Muscle layer of colon (tissue), 2 donors: ENCODE data around the gene BAHD1.

ENCODE experiments used
- H3K27ac ChIP-seq: one replicate; pipeline ENCODE4 v1.7.0; 2013; ENCODE audit warnings: low read depth, mild to moderate bottlenecking, low read length, moderate library complexity
- H3K27me3 ChIP-seq, 2 donors: one replicate each; pipeline ENCODE4 v1.7.0; 2013; ENCODE audit warnings: low read length in 2 of 2, mild to moderate bottlenecking in 2 of 2; ENCODE audit not compliant: insufficient read depth in 2 of 2, control insufficient read depth in 1 of 2
- H3K36me3 ChIP-seq: one replicate; pipeline ENCODE4 v1.7.0; 2013; ENCODE audit warnings: mild to moderate bottlenecking, low read length; ENCODE audit not compliant: insufficient read depth
- H3K4me1 ChIP-seq: one replicate; pipeline ENCODE4 v1.7.0; 2013; ENCODE audit warnings: mild to moderate bottlenecking, low read length; ENCODE audit not compliant: insufficient read depth
- H3K4me3 ChIP-seq, 2 donors: one replicate each; pipeline ENCODE4 v1.7.0; 2013; ENCODE audit warnings: low read length in 2 of 2, low read depth in 1 of 2, mild to moderate bottlenecking in 1 of 2, moderate library complexity in 1 of 2
- H3K9ac ChIP-seq: one replicate; pipeline ENCODE4 v1.7.0; 2013; ENCODE audit warnings: low read length
- H3K9me3 ChIP-seq: one replicate; pipeline ENCODE4 v1.7.0; 2013; ENCODE audit warnings: mild to moderate bottlenecking, low read length
- donor health status: abdominal sarcoma.
- donor health status: Adenocarcinoma of cecum.

The BAHD1 gene

DNA sequence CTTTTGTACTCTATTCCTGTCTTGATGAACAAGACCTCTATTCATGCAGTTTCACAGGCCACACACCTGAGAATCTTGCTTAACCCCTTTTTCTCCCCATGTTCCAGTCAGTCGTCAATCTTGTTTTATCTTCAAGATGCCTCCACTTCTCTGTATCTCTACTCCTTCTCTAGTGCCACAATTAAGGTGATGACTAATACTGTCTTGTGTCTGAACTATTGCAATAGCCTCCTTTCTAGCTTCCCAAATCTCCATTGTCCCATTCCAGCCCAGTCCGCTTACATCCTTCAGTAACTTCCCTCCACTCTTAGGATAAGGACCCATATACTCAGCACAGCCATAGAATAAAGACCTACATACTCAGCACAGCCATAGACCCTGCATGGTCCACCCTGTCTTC is 54.8 kb downstream of the BAHD1 start:
- Histone ChIP-seq H3K36me3 (no peaks in the 10 kb centered on the region), H3K27me3 (no peaks in the 10 kb centered on the region), H3K4me3 (no peak overlapping the region), H3K9me3 (no peaks in the 10 kb centered on the region), H3K9ac (no peak overlapping the region), H3K27ac (no peak overlapping the region), H3K4me1 (no peaks in the 10 kb centered on the region)

DNA sequence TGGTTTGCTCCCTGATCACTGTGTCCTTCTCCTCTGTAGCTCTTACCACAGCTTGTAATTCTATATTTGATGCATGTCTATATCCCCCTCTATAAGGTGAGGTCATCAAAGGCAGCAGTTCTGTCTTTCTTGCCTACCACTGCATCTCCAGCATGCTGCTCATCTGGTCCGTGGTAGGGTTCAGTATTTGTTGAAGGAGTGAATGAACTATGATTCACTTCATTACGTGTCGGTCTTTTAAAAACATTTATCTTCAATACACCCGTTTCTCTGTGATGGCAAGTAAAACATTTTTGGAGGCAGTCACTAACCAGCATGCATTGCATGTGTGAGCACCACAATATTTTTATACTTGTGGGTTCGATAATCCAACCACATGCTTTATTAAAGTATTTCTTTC is 57.7 kb downstream of the BAHD1 start:
- Histone ChIP-seq H3K4me1 (no peaks in the 10 kb centered on the region), H3K36me3 (no peaks in the 10 kb centered on the region), H3K27ac (no peak overlapping the region), H3K9me3 (no peaks in the 10 kb centered on the region), H3K4me3 (no peak overlapping the region), H3K27me3 (no peaks in the 10 kb centered on the region), H3K9ac (no peak overlapping the region)

DNA sequence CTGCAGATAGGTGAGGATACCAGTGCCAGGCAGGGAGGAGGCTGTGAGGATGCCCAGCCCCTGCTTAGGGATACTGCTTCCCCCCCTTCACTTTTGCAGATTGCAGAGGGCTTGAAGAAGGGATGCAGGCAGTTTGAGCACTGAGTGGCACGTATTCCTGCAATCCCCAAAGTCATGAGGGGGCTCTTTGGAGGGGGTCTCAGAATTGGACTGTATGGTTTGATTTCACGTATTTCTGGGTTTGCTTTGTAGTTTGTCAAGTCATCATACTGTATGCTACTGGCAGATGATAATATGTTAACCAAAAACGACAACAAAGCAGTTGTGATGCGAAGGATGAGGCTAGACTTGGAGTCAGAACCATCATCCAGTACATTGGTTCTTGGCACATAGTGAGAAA is 58.1 kb downstream of the BAHD1 start:
- Histone ChIP-seq H3K36me3 (no peaks in the 10 kb centered on the region), H3K27ac (no peak overlapping the region), H3K9ac (no peak overlapping the region), H3K9me3 (no peaks in the 10 kb centered on the region), H3K4me3 (no peak overlapping the region), H3K4me1 (no peaks in the 10 kb centered on the region), H3K27me3 (no peaks in the 10 kb centered on the region)

DNA sequence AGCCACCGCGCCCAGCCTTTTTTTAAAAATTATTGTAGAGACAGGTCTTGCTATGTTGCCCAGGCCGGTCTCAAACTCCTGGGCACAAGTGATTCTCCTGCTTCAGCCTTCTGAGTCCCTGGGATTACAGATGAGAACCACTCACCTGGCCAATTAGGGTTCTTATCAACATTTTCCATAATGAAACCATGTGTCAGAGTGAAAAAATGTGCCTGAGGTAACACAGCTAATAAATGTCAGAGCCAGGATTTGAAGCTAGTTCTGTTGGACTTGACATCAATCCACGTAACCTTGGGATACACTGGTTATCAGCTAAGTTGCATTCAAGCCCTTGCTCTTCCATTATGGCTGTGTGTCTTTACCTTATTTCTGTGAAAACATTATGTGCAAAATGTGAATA is 59.2 kb downstream of the BAHD1 start:
- no peak overlapping the region for H3K4me3 ChIP-seq
- H3K9ac ChIP-seq: no peak overlapping the region
- no peaks in the 10 kb centered on the region for H3K9me3 ChIP-seq
- no peaks in the 10 kb centered on the region for H3K4me1 ChIP-seq
- no peaks in the 10 kb centered on the region for H3K36me3 ChIP-seq
- no peak overlapping the region for H3K27ac ChIP-seq
- H3K27me3 ChIP-seq: no peaks in the 10 kb centered on the region

DNA sequence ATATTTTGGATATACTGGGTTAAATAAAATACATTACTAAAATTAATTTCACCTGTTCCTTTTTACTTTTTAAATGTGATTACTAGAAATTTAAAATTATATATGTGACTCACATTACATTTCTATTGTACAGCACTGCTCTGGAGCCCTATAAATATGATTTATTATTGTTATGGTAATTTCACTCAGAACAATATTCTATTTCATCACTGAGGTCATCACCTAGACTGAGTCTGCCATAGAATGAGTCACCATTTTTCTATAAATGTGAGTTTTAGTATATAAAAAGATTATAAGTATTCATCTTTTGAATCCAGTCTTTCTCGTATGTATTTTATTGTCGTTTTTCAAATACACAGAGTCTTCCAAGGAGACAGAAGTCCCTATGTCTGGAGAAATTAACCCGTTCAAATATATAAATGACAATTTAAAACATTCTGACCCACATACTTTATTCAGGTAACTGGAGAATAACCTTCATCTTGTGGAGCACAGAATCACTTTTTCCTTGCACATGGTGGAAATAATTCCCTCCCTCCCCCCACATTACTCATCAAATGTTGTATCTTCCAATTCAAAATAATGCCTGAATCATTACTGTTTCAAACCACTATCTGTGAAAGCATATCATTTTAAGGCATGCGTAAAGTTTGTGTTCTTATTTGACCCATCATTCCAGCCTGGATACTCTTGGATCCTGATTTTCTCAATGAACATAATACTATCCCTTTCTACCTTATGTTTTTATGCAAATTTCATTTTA is 60.0 kb downstream of the BAHD1 start:
- H3K27me3 ChIP-seq: no peaks in the 10 kb centered on the region
- no peaks in the 10 kb centered on the region for H3K9me3 ChIP-seq
- H3K4me3 ChIP-seq: no peak overlapping the region
- H3K4me1 ChIP-seq: no peaks in the 10 kb centered on the region
- no peaks in the 10 kb centered on the region for H3K36me3 ChIP-seq
- H3K9ac ChIP-seq: no peak overlapping the region
- H3K27ac ChIP-seq: no peak overlapping the region

DNA sequence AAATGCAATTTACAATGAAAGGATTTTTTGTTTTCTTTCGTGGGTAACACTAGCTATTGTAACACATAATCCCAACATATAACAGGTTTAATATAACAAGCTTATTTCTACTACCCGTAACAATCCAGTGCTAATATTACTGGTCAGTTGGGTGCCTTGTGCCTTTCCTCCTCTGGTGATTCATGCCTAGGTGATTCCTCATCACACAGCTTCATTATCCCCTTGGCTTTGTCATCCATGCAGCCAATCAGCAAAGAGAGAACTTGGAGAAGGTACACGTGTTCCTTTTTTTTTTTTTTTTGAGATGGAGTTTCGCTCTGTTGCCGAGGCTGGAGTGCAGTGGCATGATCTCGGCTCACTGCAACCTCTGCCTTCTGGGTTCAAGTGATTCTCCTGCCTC is 60.7 kb downstream of the BAHD1 start:
- H3K9ac ChIP-seq: no peak overlapping the region
- H3K4me1 ChIP-seq: peaks cover 2% of the 10 kb centered on the region
- H3K9me3 ChIP-seq: no peaks in the 10 kb centered on the region
- no peaks in the 10 kb centered on the region for H3K27me3 ChIP-seq
- H3K4me3 ChIP-seq: no peak overlapping the region
- H3K27ac ChIP-seq: no peak overlapping the region
- no peaks in the 10 kb centered on the region for H3K36me3 ChIP-seq

DNA sequence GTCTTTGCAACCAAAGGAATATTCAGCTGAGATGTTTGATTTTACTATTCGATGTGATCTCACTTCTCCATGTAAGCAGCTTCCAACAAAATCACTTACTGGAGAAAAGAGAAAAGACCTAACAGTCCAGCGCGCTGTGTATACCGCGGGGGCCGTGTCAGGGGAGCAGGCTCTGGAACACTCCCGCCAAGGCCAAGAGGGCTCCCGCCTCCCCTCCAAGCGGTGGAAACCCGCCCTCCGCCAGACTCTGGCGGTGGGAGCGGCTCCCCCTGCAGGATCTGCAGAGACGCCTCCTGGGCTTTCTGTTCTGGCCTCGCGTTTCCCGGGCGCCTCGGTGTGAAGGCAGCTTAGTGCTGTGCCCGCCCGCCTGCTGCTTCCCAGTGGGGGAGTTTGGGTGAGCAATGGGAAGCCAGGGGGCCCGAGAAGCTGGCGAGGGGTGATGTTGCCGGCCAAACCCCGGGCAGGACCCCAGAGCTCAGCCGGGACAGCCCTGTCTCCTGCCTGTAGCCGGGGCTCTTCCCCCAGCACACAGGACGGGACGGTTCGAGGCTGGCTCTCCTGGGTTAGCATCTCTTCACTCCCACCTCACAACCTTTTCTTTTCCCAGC is 66.3 kb downstream of the BAHD1 start:
- Histone ChIP-seq H3K36me3 (no peaks in the 10 kb centered on the region), H3K27me3 (no peaks in the 10 kb centered on the region), H3K9me3 (no peaks in the 10 kb centered on the region), H3K27ac (no peak overlapping the region), H3K4me3 (peak overlapping the region in 1 of 2 donors; percentile 44), H3K9ac (peak overlapping the region; percentile 3), H3K4me1 (peaks cover 7% of the 10 kb centered on the region)

DNA sequence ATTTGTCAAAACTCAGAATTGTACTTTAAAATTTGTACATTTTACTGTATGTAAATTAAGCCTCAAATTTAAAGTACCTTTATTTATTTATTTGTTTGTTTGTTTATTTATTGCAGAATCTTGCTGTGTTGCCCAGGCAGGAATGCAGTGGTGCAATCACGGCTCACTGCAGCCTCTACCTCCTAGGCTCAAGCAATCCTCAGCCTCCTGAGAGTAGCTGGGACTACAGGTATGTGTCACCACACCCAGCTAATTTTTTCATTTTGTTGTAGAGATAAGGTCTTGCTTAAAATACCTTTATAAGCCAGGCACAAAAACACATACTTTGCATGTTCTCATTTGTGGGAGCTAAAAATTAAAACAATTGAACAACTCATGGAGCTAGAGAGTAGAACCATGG is 67.5 kb downstream of the BAHD1 start:
- H3K36me3 ChIP-seq: no peaks in the 10 kb centered on the region
- H3K4me1 ChIP-seq: peaks cover 7% of the 10 kb centered on the region
- H3K9me3 ChIP-seq: no peaks in the 10 kb centered on the region
- no peak overlapping the region for H3K4me3 ChIP-seq
- H3K9ac ChIP-seq: no peak overlapping the region
- no peak overlapping the region for H3K27ac ChIP-seq
- H3K27me3 ChIP-seq: no peaks in the 10 kb centered on the region

DNA sequence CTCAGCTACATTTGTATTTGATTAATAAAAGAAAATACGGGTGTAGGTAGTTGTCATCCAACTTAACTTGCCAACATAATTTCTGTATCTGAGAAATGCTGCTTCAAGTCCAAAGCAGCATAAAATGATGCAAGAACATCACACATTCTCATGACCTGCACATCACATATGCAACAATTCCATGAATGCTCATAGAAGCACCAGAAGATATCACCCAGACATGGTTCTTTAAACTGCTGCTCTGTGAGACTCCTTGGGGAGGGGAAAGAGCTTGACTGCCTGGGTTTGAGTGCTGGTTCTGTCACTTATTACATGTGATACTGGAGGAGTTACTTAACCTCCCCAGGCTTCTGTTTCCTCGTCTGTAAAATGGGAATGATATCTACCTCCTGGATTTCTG is 69.4 kb downstream of the BAHD1 start:
- Histone ChIP-seq H3K27ac (no peak overlapping the region), H3K9ac (no peak overlapping the region), H3K36me3 (no peaks in the 10 kb centered on the region), H3K4me1 (peaks cover 7% of the 10 kb centered on the region), H3K9me3 (no peaks in the 10 kb centered on the region), H3K4me3 (no peak overlapping the region), H3K27me3 (no peaks in the 10 kb centered on the region)

DNA sequence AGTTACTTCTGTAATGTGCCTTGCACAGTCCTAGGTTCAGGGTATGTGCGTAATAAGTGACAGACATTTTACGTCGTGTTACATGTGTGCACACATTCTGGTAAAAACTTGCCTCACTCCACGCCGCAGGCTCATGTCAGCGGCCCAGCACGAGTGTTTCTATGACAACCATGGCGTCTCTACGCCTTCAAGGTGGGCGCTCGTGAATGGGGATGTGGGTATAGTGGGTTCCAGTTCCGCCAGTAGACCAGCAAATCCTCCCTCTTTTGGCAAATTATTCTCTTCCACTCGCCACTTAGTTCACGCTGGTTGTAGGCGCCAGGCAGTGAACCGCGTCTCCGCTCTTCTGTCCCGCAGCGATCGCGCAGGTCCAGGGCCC is 70.3 kb downstream of the BAHD1 start:
- H3K4me1 ChIP-seq: peaks cover 7% of the 10 kb centered on the region
- no peaks in the 10 kb centered on the region for H3K27me3 ChIP-seq
- H3K4me3 ChIP-seq: peak overlapping the region; percentile 54 to 64
- peak overlapping the region; percentile 14 for H3K9ac ChIP-seq
- no peaks in the 10 kb centered on the region for H3K9me3 ChIP-seq
- no peak overlapping the region for H3K27ac ChIP-seq
- H3K36me3 ChIP-seq: no peaks in the 10 kb centered on the region

DNA sequence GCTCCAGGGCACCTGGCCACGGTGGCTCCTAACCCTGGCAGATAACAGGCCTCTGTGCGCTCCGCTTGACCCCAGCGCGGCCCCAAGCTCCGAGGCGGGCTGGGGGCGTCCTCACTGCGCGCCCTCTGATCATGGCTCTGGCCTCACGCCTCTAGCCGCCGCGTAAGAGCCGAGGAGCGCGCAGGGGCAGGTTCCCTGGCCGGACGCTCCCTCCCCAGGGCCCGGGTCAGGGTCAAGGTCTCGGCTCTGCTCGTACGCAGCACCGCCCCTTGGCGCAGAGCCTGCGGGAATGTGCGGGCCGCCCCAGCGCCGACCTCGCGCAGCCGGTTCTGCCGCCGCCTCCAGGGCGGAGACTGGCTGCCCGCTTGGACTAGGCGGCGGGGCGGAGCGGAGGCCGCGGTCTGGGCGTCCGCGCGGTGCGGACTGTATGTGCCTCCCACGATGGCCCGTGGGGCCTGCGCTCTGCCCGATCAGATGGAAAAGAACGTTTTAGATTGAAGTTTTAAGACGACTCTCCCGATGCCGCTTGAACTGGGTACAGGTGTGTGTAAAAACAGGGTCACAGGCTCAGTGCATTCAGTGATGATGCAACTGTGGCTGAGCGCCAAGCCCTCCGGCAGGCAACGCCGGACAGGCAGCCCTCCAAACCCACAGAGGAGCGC is 70.8 kb downstream of the BAHD1 start:
- Histone ChIP-seq H3K27ac (no peak overlapping the region), H3K4me3 (peak overlapping the region; percentile 54 to 64), H3K36me3 (no peaks in the 10 kb centered on the region), H3K4me1 (peaks cover 4% of the 10 kb centered on the region), H3K9ac (peak overlapping the region; percentile 14), H3K27me3 (no peaks in the 10 kb centered on the region), H3K9me3 (no peaks in the 10 kb centered on the region)
